B cell (primary cell): ENCODE data around the gene CCDC180. TPM values are rescaled to one million over a fixed set of nuclear protein-coding genes. Genes with fewer than 3 reads are reported as not detected.

Experiments used
- ATAC-seq: fragments of 200-7000 bp; cut with Tn5 transposase; one replicate; pipeline ENCODE4 v1.10.0; 2021; ENCODE audit warnings: low read depth, mild to moderate bottlenecking, moderate number of reproducible peaks, moderate library complexity
- CTCF ChIA-PET: fragments of 350-600 bp; sonication (Branson Sonifier 250); formaldehyde crosslinking; loops from one replicate; lab custom pipeline; 2021; ENCODE audit warnings: antibody characterized with exemption, inconsistent platforms; lab: Charles Lee
- POLR2A ChIA-PET: fragments of 350-600 bp; sonication (Branson Sonifier 250); formaldehyde crosslinking; loops from one replicate; lab custom pipeline; 2021; ENCODE audit warnings: antibody characterized with exemption; lab: Charles Lee
- DNase-seq: peaks from one replicate; pipeline ENCODE4 v3.0.0; 2013
- H2AFZ ChIP-seq: 2 replicates; pipeline ENCODE4 v1.6.1; 2012; ENCODE audit warnings: mild to moderate bottlenecking, low read depth, low read length; ENCODE audit not compliant: insufficient read depth, poor library complexity, severe bottlenecking
- H3K27ac ChIP-seq, 2 donors: 1 replicate in 1 of 2; 2 replicates in 1 of 2; pipeline ENCODE4 v1.5.1; 2012 to 2013; ENCODE audit warnings: low read length in 2 of 2, mild to moderate bottlenecking in 2 of 2, moderate library complexity in 1 of 2
- H3K27me3 ChIP-seq, 4 experiments: fragments of 200-600 bp in 1 of 4; sonication (generic) in 1 of 4; replicated peaks in 1 of 4; 1 replicate in 2 of 4; 2 replicates in 2 of 4; pipeline versions ENCODE4 v1.6.1 to v1.7.0; 2013 to 2016; ENCODE audit warnings: low read length in 3 of 4, mild to moderate bottlenecking in 2 of 4, mixed read lengths in 1 of 4, moderate library complexity in 1 of 4; ENCODE audit not compliant: insufficient read depth in 4 of 4, control insufficient read depth in 3 of 4; ENCODE audit errors: control extremely low read depth in 1 of 4
- H3K36me3 ChIP-seq, 2 experiments: replicated peaks in 1 of 2; 1 replicate in 1 of 2; 2 replicates in 1 of 2; pipeline versions ENCODE4 v1.6.1 to v1.7.1; 2013; ENCODE audit warnings: low read length in 1 of 2; ENCODE audit not compliant: insufficient read depth in 2 of 2, control insufficient read depth in 1 of 2; ENCODE audit errors: control extremely low read depth in 1 of 2, extremely low read depth in 1 of 2
- H3K4me1 ChIP-seq, 2 donors: fragments of 200-600 bp in 1 of 2; sonication (generic) in 1 of 2; 1 replicate in 1 of 2; 2 replicates in 1 of 2; pipeline versions ENCODE4 v1.5.1 to v1.6.1; 2013 to 2017; ENCODE audit warnings: low read length in 2 of 2; ENCODE audit not compliant: control insufficient read depth in 2 of 2, insufficient read depth in 2 of 2
- H3K4me2 ChIP-seq: replicated peaks from 2 replicates; pipeline ENCODE3; 2012; ENCODE audit warnings: mild to moderate bottlenecking, low read depth, low read length; ENCODE audit not compliant: poor library complexity, severe bottlenecking
- H3K4me3 ChIP-seq, 5 experiments: fragments of 200-600 bp in 1 of 5; sonication (generic) in 1 of 5; 1 replicate in 3 of 5; 2 replicates in 2 of 5; pipeline versions ENCODE4 v1.5.1 to v1.7.0; 2011 to 2016; ENCODE audit warnings: low read length in 4 of 5, mild to moderate bottlenecking in 4 of 5, low read depth in 2 of 5, control low read depth in 1 of 5, moderate library complexity in 1 of 5; ENCODE audit not compliant: insufficient read depth in 1 of 5; ENCODE audit errors: control extremely low read depth in 1 of 5, extremely low read depth in 1 of 5
- H3K79me2 ChIP-seq: fragments of 200-600 bp; sonication (generic); one replicate; pipeline ENCODE4 v1.6.0; 2016; ENCODE audit warnings: low read length; ENCODE audit not compliant: control insufficient read depth, insufficient read depth
- H3K9ac ChIP-seq: fragments of 200-600 bp; sonication (generic); 2 replicates; pipeline ENCODE4 v1.6.1; 2017; ENCODE audit warnings: mild to moderate bottlenecking, low read length, moderate library complexity
- H3K9me3 ChIP-seq, 3 donors: one replicate each; pipeline versions ENCODE4 v1.6.1 to v1.7.1; 2013; ENCODE audit warnings: low read length in 2 of 3; ENCODE audit not compliant: control insufficient read depth in 2 of 3, insufficient read depth in 1 of 3; ENCODE audit errors: control extremely low read depth in 1 of 3
- H4K20me1 ChIP-seq: 2 replicates; pipeline ENCODE4 v1.6.0; 2012; ENCODE audit warnings: mild to moderate bottlenecking, low read length; ENCODE audit not compliant: insufficient read depth, control insufficient read depth, poor library complexity, severe bottlenecking
- H3K27ac Mint-ChIP-seq: one replicate; pipeline ENCODE4 v1.8.0; 2021; ENCODE audit warnings: mixed read lengths
- H3K27me3 Mint-ChIP-seq: one replicate; pipeline ENCODE4 v1.8.0; 2021; ENCODE audit warnings: mixed read lengths
- H3K4me1 Mint-ChIP-seq: one replicate; pipeline ENCODE4 v1.8.0; 2021; ENCODE audit warnings: mixed read lengths
- H3K4me3 Mint-ChIP-seq: one replicate; pipeline ENCODE4 v1.8.0; 2021; ENCODE audit warnings: mixed read lengths
- H3K9me3 Mint-ChIP-seq: one replicate; pipeline ENCODE4 v1.8.0; 2022; ENCODE audit warnings: mixed read lengths; ENCODE audit not compliant: insufficient read depth
- CTCF ChIP-seq: fragments of 200-600 bp; IDR thresholded peaks from one replicate; pipeline ENCODE4 v1.8.0; 2022; ENCODE audit warnings: antibody characterized with exemption, mild to moderate bottlenecking
- EZH2 ChIP-seq: IDR thresholded peaks from 2 replicates; pipeline ENCODE4 v1.6.1; 2012; ENCODE audit warnings: borderline replicate concordance, low read depth, mild to moderate bottlenecking, moderate library complexity, low read length; ENCODE audit not compliant: insufficient read depth, poor library complexity, severe bottlenecking
- WGBS: methylation state at CpG from one replicate; pipeline ENCODE4 v1.1.5; 2013; ENCODE audit warnings: missing lambda C conversion rate; ENCODE audit not compliant: insufficient coverage; 5-methylcytosine and 5-hydroxymethylcytosine counted together
- intact Hi-C: fragments of 100-400 bp; cut with micrococcal nuclease; formaldehyde crosslinking; loops from one replicate; pipeline ENCODE4 v1.10.0; 2022
- polyA plus RNA-seq: library from polyadenylated mRNA; depleted of rRNA; stranded (reverse); fragments of >200 nt; gene quantifications from 2 replicates; pipeline ENCODE4 v1.2.3, GENCODE V29; 2012
- total RNA-seq, 2 donors: library from RNA; stranded (reverse); fragments of 120-200 nt in 1 of 2; gene quantifications; 1 replicate in 1 of 2; 2 replicates in 1 of 2; pipeline versions ENCODE4 v1.2.3 to v1.2.4, GENCODE V29; 2013 to 2022

The CCDC180 gene
- total and polyA plus RNA-seq, 2 donors (not counting 1 experiment from before 2014, with no cell fraction given) = 4.4 to 7.1 TPM

GRCh38 chr9:97276310-97276852, 31.1 kb upstream of the CCDC180 start:
- 88% methylated on average over 4 of the region's 6 CpGs for WGBS
- H3K27me3 ChIP-seq = no peaks in the 10 kb centered on the region
- H2AFZ ChIP-seq = no peak overlapping the region
- H3K27ac ChIP-seq = no peak overlapping the region
- no peak for TF ChIP-seq EZH2
- TF ChIP-seq CTCF = no peak
- intact Hi-C loops = no loop called here
- CTCF ChIA-PET = no interaction called here
- Mint-ChIP-seq H3K27me3 (no peaks in the 10 kb centered on the region), H3K4me1 (no peaks in the 10 kb centered on the region), H3K4me3 (no peak overlapping the region), H3K27ac (no peak overlapping the region), H3K9me3 (no peaks in the 10 kb centered on the region)
- H3K4me1 ChIP-seq = no peaks in the 10 kb centered on the region
- no peak overlapping the region for H3K4me3 ChIP-seq
- ATAC-seq = no peak
- H3K36me3 ChIP-seq = peaks cover 0 to 43% of the 10 kb centered on the region in 2 experiments
- no peaks in the 10 kb centered on the region for H4K20me1 ChIP-seq
- H3K79me2 ChIP-seq = no peaks in the 10 kb centered on the region
- POLR2A ChIA-PET = no interaction called here
- no peak overlapping the region for H3K9ac ChIP-seq
- H3K4me2 ChIP-seq = no peak overlapping the region
- DNase-seq = no peak
- H3K9me3 ChIP-seq = no peaks in the 10 kb centered on the region

- CTCF ChIA-PET = no interaction called here
- no peak overlapping the region for H3K27ac Mint-ChIP-seq
- intact Hi-C loops = no loop called here
These were observed 29.5 kb upstream of the CCDC180 start for GRCh38 chr9:97277953-97278352.

More at GRCh38 chr9:97277953-97278352, 29.5 kb upstream of the CCDC180 start:
- H2AFZ ChIP-seq = no peak overlapping the region
- Mint-ChIP-seq H3K4me1 (no peaks in the 10 kb centered on the region), H3K27me3 (no peaks in the 10 kb centered on the region), H3K9me3 (no peaks in the 10 kb centered on the region), H3K4me3 (no peak overlapping the region)
- 98% methylated on average over 5 of the region's 7 CpGs for WGBS
- H3K4me3 ChIP-seq = no peak overlapping the region
- POLR2A ChIA-PET = no interaction called here
- no peaks in the 10 kb centered on the region for H3K4me1 ChIP-seq
- no peaks in the 10 kb centered on the region for H3K9me3 ChIP-seq
- peaks cover 0 to 52% of the 10 kb centered on the region in 2 experiments for H3K36me3 ChIP-seq
- no peak overlapping the region for H3K27ac ChIP-seq
- TF ChIP-seq CTCF = no peak
- no peak for TF ChIP-seq EZH2
- H3K27me3 ChIP-seq = no peaks in the 10 kb centered on the region
- no peak overlapping the region for H3K9ac ChIP-seq
- H3K4me2 ChIP-seq = no peak overlapping the region
- DNase-seq (no peak), ATAC-seq (no peak)
- no peaks in the 10 kb centered on the region for H3K79me2 ChIP-seq
- H4K20me1 ChIP-seq = no peaks in the 10 kb centered on the region
